HG02623 (cell line): ENCODE measurements around the gene SH3YL1.
"Not testable (repeated sequence)": the region's sequence is repeated elsewhere in the genome, so short reads cannot be mapped to it uniquely, and the experiment has no call there.

Source experiments
- ATAC-seq: cut with Tn5 transposase; IDR thresholded peaks from one replicate; pipeline ENCODE4 v1.9.1; 2021; ENCODE audit warnings: moderate library complexity; ENCODE audit not compliant: unreplicated experiment

SH3YL1 gene

GRCh38 chr2:184695-185094, 79.1 kb downstream of the SH3YL1 start:
- no peak for ATAC-seq

DNA sequence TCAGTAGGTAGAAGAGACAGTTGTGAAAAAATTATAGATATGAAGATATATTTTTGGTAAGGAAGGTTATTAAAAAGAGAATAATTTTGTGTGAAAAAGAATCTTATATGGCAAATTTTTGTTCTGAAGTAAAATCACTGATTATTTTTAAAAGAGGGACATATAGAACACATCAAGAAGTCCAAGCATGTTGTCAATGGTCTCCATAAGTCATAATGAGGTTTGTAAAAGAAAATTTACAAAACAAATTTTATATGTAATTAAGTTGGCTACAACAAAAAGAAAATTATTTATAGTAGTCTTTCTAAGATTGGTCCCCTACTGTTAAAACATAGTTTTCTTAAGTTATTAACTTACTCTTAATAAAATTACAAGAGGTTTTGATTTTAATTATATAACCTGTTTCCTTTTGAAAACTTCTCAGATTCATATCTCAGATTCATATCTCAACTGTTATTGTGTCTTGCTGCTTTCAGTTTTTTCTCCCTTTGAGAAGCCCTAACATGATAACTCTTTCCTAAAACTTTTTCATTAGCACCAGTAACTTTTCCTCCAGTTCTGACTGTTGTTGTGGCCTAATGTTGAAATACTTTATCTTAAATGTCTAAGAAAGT, 81.2 kb downstream of the SH3YL1 start:
- ATAC-seq: no peak

DNA sequence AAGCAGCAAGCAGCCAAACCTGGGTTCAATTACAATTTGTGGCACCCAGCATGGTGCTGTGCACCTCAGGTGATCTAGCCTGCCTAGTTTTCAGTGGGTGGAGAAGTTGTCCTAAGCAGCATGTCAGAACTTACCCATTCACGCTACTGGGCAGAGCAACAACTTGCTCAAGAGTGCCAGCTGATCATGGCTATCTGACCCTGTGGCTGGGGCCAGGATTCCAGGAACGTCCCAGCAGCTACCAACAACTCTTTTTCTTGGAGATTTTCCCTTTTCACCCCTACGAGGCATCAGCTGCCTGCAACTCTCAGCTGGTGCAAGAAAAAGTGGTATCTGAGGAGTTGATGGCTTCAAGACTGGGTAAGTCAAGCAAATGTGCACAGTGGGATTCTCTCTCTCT, 83.5 kb downstream of the SH3YL1 start:
- ATAC-seq: no peak

DNA sequence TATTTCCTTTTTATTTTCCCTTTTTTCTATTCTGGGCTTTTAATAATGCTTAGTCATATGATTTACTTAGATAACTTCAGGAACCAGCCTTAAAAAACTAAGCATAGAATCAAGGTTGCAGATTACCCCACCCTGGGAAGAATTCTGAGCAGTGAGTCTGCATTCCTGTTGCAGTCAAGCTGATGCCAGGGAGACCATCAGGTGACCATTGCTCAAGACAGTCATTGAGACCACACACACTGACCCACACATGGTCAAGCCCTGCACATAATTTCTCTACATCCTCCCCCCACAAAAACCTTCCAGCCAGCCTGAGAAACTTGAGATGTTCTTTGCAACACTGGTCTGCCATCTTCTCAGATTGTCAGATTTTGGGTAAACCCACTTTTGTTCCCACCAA, 83.9 kb downstream of the SH3YL1 start:
- ATAC-seq: no peak

- no peak for ATAC-seq
These were observed 86.1 kb downstream of the SH3YL1 start for GRCh38 chr2:177733-178132.

GRCh38 chr2:176917-177316, 86.9 kb downstream of the SH3YL1 start:
- no peak for ATAC-seq

GRCh38 chr2:175880-176820, 87.7 kb downstream of the SH3YL1 start:
- no peak for ATAC-seq

GRCh38 chr2:175161-175786, 88.6 kb downstream of the SH3YL1 start:
- ATAC-seq: no peak

GRCh38 chr2:172120-172519, 91.7 kb downstream of the SH3YL1 start:
- not testable (repeated sequence) for ATAC-seq

DNA sequence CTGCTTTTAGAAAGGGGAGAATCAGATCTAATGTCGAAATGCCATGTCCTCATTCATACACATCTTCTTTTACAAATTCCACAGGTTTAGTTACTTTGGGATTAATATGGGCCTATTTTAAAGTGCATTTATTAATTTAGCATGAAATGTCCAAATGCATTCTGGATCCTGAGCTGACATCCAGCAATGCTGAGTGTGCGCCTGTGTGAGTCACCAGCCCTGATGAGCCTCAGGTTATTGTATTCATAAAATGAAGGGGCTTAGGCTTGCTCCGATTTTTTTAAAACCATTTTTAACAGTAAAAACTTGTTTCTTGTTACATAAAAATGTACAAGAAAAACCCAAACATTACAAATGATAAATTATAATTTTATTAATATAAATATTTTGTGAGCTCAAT, 94.1 kb downstream of the SH3YL1 start:
- no peak for ATAC-seq
